Measurements from ENCODE around the gene PLCG1.

Gene PLCG1

GRCh38 chr20:41205313-41205712, 68.0 kb downstream of the PLCG1 start:
- no peak for DNase-seq (ENCODE audit: low read depth in 2 of 2)

DNA sequence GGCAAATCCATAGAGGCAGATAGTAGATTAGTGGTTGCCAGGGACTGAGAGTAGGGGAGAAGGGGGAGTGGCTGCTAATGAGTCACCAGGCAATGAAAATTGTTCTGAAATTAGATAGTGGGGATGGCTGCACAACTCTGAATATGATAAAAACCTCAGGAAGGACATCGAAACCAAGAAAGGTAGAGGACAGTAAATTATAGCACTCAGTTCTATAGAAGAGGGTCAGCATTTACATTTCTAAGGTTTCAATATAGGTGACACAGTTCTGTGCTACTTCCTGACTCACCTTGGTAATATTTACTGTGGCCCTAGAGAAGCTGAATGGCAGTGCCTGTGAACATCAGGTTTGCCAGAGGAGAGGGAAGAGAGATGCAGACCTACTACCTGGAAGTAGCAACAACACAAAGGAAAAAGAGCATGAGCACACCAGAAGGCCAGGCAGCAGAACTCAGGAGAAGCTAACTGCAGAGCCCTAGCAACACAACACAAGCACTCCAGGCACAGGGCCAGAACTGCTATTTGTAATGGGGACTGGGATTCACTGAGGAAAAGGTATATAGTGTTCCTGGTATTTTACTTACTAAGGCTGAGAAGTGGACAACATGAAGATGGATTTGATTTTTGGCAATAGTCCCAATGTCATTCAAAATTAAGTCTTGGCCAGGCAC, 75.9 kb downstream of the PLCG1 start:
- DNase-seq (ENCODE audit: low read depth in 2 of 2): no peak

- DNase-seq (ENCODE audit: low read depth in 2 of 2): no peak
Measured at GRCh38 chr20:41214202-41214601, 76.9 kb downstream of the PLCG1 start.

GRCh38 chr20:41214666-41215065, 77.3 kb downstream of the PLCG1 start:
- DNase-seq (ENCODE audit: low read depth in 2 of 2): no peak

GRCh38 chr20:41217422-41217821, 80.1 kb downstream of the PLCG1 start:
- DNase-seq (ENCODE audit: low read depth in 2 of 2): no peak

- DNase-seq (ENCODE audit: low read depth in 2 of 2): no peak
Measured at GRCh38 chr20:41218466-41218865, 81.1 kb downstream of the PLCG1 start.

DNA sequence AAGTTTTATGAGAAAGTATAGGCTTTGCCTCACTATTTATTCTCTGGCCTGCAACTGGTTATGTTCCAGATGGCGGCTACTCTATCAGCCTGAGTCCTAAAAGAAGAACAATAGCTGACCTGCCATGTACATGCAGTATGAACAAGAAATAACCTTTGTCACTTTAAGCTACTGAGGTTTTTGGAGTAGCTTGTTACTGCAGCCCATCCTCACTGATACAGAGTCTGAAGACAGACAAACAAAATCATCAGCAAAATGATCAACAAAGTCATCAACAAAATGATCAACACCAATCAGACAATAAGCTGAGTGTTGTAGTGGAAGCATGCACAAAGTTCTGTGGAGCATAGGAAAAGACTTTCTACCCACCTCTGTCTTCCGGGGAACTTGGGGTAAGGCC, 82.5 kb downstream of the PLCG1 start:
- no peak for DNase-seq (ENCODE audit: low read depth in 2 of 2)

DNA sequence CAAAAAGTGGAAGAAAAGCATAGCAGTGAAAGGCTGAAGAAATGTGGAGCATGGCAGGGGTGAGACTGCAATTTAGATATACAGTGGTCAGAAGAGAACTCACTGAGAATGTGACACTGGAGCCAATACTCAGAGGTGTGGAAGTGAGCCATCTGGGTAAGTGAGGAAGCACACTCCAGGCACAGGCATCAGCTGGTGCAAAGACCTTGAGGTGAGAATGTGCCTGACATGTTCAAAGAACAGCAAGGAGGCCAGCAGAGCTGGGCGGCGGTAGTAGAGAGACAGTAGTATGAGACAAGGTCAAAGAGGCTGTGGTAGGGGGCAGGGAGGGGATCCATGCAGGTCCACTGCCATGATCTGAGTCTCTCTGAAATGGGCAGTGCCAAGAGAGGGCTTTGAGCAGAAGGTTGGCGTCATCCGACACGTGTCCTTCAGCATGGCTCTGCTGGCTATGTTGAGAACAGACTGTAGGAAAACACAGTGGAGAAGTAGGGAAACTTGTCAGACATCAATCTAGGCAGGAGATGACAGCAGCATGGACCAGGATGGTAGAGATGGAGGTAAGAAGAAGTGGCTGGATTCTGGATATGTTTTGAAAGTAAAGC, 84.4 kb downstream of the PLCG1 start:
- DNase-seq (ENCODE audit: low read depth in 2 of 2): no peak

DNA sequence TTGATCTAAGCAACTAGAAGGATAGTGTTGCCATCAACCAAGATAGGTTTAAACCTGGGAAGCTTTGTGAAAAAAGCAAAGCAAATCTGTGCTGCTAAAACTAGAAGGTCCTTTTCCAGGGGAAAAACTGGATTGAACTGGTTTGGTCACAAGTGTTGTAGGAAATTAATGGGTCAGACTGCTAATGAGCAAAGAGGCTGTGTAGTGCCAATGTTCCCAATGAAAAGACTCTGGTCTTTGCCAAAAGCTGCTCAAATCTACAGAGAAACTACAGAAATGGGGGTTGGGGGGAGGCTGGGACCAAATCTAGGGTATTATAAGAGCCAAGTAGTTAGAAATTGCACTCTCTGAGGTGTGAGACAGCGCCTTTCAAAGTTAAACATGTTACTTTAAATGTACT, 85.0 kb downstream of the PLCG1 start:
- DNase-seq (ENCODE audit: low read depth in 2 of 2): no peak

DNA sequence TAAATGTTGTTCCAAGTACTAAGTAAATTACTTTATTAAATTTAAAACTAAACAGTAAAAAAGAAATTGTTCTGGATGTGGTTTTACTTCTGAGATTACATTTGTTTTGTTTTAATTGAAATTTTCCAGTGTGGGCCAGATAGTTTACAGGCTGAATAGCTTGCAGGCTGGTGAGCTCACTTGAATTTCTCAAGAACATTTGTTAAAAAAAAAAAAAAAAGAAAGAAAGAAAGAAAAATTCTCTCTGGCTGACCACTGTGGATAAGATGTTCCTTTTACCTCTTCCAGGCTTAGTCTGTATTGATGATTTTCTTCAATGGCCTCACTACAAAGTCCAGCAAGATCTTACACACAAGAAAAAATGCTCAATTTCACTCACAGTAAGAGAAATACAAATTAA, 85.4 kb downstream of the PLCG1 start:
- no peak for DNase-seq (ENCODE audit: low read depth in 2 of 2)

- DNase-seq (ENCODE audit: low read depth in 2 of 2): no peak
Measured at GRCh38 chr20:41223112-41223511, 85.8 kb downstream of the PLCG1 start.

DNA sequence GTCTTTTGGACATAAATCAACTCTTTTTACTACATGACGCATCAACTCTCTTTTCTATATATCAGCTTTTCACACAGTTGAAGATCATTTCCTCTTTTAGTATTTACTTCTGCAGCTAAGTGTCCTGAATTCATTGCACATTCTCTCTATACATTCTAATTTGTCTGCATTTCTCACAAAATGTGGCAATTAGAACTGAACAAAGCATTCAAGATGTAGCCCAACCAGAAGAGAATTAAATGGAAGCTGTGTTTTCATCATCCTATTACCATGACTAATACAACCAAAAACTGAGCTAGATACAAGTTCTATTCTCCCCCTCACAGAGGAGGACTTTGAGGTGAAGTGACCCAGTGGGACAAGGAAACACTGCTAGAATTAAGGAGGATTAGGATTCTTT, 86.9 kb downstream of the PLCG1 start:
- no peak for DNase-seq (ENCODE audit: low read depth in 2 of 2)

- DNase-seq (ENCODE audit: low read depth in 2 of 2): no peak
Measured at GRCh38 chr20:41225091-41225490, 87.7 kb downstream of the PLCG1 start.

- DNase-seq (ENCODE audit: low read depth in 2 of 2): no peak
Measured at GRCh38 chr20:41226426-41226825, 89.1 kb downstream of the PLCG1 start.
